SK-MEL-5 (cell line): Measurements from ENCODE around the gene FCRLA. TPM values are rescaled to one million over a fixed set of nuclear protein-coding genes. Genes with fewer than 3 reads are reported as not detected.
"Not testable (repeated sequence)": the region's sequence is repeated elsewhere in the genome, so short reads cannot be mapped to it uniquely, and the experiment has no call there.

Experiments used
- DNase-seq: peaks from one replicate; pipeline ENCODE4 v3.0.0-alpha.2; 2016; ENCODE audit warnings: low read depth, low spot score
- in situ Hi-C: cut with HindIII; loops from 2 replicates; pipeline ENCODE4 v1.10.0; 2016; ENCODE audit warnings: low sequenced_read_pairs, high pct_unique_total_duplicates, low pct_unique_long_range_greater_than_20kb
- polyA plus RNA-seq, 2 experiments: library from polyadenylated mRNA; depleted of rRNA; stranded (reverse); fragments of >200 nt; gene quantifications; 2 replicates each; pipeline ENCODE4 v1.2.3, GENCODE V29; 2015
- total RNA-seq: library from RNA; depleted of rRNA; stranded (reverse); fragments of >200 nt; shearing (Covaris generic); gene quantifications from 2 replicates; pipeline ENCODE4 v1.2.3, GENCODE V29; 2014; rRNA removed

The FCRLA gene, protein sequence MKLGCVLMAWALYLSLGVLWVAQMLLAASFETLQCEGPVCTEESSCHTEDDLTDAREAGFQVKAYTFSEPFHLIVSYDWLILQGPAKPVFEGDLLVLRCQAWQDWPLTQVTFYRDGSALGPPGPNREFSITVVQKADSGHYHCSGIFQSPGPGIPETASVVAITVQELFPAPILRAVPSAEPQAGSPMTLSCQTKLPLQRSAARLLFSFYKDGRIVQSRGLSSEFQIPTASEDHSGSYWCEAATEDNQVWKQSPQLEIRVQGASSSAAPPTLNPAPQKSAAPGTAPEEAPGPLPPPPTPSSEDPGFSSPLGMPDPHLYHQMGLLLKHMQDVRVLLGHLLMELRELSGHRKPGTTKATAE
- total RNA-seq: 359 and 397 TPM in 2 replicates
- polyA plus RNA-seq (2015; cell fraction: cytosol; rRNA removed): 362 and 380 TPM in 2 replicates
- polyA plus RNA-seq (2015; cell fraction: nucleus; rRNA removed): 80.9 and 86.9 TPM in 2 replicates

DNA sequence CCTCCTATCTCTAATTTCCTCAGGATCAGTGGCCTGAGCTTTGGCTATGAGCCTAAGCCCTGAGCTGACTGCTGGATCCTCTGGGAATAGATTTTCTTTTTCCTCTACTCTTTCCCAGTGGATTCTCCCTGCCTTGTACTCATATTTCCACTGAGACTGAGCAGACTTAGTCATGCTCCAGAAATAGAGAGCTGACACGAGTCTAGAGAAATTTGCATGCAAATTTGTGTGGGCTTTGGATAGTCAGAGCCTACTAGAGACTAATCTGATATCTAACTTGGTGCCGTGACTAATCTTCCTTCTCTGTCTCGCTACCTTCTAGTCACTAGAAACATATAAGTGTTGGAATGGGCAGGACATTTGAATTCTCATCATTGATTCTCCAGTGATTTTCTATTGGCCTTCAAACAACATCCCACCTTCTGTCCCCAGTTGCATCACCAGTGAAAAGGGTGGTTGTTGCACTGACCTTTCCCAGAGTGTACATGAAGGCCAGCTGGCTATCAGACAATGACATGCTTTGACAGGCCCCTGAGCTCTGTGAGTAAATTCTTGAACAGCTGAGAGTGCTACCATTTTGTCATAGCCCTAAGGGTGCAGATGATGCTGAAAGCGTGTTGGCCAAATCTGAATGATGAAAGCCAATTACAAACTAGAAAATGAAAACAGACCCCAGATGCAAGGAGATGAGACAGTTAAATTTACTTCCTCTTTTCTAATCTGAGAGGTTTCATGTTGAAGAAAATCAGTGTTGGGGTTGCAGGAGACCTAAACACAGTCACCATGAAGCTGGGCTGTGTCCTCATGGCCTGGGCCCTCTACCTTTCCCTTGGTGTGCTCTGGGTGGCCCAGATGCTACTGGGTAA lies at the start of gene FCRLA:
Gene FCRLA (plus strand): TSS at position 748 of the 866 bp plus-strand sequence. CDS start 36 bp downstream, at position 784.
- in situ Hi-C loops: no loop called here
- DNase-seq: peak; percentile 99

DNA sequence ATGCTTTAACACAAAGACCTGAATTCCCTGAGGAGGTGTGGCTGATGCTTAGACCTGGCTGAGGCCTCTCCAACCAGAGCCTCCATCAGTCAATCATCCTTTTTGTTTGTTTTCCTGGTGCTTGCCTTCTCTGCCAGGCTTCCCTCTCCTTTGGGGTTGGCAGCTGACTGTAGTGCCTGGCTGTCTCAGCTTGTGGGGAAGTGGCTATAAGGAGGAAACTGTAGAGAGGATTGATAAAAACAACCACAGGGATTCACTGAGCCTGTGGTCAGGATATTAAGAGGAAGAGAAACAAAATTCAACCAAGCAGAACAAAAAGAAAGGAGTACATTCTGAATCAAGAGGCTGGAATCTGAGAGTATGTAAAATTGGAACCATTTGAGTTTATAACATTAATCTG lies 48.5 kb upstream of the FCRLA start:
- DNase-seq, in situ Hi-C loops: not testable (repeated sequence)

DNA sequence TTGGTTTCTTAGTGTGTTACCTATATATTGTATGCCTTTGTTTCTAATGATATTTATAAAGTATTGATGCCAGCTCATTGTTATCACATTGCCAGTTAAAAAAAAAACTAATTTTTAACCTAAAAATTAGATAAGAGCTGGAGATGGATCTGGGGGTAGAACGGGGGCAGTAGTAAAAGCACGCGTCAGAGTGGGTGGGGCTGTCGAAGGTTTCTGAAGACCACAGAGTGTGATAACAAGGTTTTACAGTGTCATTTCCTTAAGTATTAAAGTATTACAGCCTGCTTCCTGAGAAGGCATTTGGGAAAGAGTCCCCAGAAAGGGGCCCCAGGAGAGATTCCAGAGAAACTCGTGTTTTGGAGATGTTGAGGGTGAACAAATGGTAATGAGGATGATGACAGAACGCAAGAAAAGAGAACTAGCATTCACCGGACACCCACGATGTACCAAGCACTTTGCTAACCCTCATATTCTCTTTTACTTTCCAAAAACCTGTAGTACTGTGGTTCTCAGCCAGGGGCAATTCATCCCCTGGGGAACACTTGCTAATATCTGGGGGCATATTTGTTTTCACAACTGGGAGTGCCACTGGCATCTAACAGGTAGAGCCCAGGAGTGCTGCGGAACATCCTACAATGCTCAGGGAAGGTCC lies 45.2 kb upstream of the FCRLA start:
- in situ Hi-C loops: not testable (repeated sequence)

DNA sequence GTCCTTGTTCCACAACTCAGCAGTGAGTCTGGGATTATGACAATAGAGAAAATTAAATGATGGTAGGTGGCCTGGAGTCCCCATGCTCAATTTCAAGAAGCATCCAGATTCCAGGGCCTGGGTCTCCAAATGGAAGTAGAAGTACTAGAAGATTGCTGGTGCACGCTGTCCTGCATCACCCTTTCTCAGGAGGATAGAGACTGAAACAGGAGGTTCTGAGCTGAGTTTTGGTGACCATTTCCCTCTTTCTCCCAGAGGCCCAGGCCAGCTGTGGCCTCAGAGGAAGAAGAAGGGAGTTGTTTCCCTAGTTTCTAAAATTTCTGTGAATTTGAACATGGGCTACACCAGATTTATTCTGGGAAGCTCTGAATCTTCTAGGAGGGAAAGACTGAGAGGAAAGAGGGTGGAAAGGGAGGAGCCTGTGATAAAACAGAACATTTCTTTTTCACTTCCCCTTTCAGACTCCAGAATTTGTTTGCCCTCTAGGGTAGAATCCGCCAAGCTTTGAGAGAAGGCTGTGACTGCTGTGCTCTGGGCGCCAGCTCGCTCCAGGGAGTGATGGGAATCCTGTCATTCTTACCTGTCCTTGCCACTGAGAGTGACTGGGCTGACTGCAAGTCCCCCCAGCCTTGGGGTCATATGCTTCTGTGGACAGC lies 44.2 kb upstream of the FCRLA start, which contains the start of gene FCGR2B:
Gene FCGR2B (plus strand): TSS at position 460 of the 656 bp plus-strand sequence. CDS start 99 bp downstream, at position 559.
- DNase-seq, in situ Hi-C loops: not testable (repeated sequence)

More for the DNA sequence above, 45.2 kb upstream of the FCRLA start:
- DNase-seq: not testable (repeated sequence)

DNA sequence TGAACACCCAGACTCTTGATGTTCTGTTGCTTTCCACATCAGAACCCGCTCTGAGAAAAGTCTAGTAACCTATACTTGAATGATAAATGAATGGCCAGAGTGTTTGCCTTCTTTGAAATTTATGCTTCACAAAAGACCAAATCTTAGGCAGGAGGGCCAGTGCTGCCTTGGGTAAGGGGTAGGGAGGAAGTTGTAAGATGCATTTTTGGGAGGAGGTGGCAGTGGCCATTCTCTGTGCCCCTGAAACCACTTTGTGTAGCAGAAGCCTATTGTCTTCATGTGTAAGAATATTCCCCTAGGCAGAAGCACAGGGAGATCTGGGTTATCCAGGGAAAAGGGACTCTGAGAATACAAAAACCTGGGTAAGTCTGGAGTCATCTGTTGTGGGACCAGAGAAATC lies 43.5 kb upstream of the FCRLA start:
- in situ Hi-C loops, DNase-seq: not testable (repeated sequence)

DNA sequence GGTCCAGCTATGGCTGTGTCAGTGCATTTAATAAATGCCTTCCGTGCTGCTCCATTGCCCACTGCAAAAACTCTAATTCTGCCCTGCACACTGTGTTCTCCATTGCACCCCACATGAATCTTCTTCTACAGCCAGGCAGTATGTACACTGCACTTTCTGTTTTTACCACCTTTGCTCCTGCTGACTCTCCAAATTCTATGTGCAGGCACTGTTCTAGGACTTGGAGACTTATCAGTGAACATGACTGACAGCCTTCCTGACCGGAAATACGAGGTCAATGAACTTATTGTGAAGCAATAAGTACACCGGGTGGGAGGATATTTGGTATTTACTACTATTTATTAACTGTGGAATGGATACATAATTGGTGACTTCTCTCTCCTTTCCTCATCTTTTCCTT lies 42.3 kb upstream of the FCRLA start:
- DNase-seq, in situ Hi-C loops: not testable (repeated sequence)

DNA sequence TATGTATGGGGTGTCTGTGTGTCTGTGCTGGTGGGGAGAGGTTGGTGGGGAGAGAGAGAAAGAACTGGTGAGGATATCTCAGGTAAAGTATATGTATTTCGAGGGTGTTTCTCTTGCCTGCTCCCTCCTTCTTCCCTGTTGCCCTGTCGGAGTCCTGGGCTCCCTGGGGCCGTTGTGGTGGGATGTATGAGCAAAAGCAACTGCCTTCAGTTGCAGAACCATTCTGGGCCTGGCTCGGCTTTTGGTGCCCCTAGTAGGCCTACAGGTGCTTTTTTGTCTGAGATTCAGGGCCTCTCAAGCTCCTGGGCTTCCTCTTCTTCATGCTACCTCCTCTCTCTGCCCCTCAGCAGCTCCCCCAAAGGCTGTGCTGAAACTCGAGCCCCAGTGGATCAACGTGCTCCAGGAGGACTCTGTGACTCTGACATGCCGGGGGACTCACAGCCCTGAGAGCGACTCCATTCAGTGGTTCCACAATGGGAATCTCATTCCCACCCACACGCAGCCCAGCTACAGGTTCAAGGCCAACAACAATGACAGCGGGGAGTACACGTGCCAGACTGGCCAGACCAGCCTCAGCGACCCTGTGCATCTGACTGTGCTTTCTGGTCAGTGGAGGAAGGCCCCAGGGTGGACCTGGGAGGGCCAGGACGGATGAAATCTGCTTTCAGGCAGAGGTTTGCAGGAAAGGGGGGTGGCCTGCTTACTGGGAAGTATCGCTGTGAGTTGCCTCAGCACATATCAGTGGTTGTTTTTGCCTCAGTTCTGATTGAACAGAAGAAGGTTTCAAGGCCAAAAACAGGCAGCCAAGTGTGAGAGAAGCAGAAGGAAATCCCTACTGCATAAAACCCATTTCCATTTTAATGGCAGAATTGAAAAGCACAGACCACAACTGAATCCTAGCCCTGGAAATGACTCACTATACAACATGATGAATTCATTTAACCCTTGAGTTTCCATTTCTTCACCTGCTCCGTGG lies 35.7 kb upstream of the FCRLA start:
- in situ Hi-C loops, DNase-seq: not testable (repeated sequence)

DNA sequence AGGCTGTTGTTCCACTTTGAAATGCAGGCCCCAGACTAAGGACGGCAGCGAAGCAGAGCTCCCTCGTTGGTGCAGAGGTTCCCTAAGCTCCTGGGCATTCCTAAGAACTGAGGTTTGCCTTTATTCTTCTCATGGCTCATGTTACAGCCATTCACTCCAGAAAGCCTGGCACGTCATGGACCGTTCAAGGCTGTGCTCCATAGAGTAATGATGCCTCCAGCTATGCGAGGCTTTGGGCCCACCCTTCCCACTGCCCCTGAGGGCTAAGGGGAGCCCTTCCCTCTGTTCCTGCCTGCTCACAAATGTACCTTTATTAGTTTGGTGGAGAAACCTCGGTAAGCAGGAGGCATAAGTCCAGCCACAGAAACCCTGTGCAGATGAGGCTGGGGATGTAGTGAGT lies 33.6 kb upstream of the FCRLA start:
- DNase-seq, in situ Hi-C loops: not testable (repeated sequence)

DNA sequence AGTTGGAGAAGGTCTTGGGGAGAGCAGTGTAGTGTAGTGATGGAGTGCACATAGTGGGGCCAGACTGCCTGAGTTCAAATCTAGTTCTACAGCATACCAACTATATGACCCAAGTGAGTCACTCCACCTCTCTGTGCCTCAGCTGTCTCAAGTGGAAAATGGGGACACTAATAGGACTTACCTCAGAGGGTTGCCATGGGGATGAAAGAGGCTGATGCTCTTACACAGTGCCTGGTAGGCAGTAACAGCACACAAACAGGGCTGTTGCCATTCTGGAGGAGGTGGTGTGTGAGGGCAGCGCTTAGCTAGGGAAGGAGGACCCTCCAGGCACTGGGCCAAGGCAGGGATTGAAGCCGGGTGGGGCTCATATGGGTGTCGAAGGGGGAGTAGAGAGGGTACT lies 32.6 kb upstream of the FCRLA start:
- DNase-seq, in situ Hi-C loops: not testable (repeated sequence)

DNA sequence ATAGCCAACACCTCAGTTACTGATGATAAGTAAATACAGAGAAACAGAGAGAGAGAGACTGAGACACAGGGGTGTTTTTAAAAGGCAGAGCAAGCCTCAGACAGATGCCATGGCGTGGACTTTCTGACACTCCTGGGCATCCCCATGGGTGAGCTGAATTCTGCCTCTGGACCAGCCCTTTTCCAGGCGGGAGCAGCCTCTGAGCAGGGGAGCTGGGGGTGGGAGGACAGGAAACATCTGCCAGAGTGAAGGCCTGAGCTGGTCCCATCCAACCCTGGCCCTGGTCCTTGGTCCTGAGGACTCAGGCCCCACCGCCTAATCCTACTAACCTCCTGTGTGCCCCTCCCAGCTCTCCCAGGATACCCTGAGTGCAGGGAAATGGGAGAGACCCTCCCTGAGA lies 32.1 kb upstream of the FCRLA start:
- in situ Hi-C loops, DNase-seq: not testable (repeated sequence)

DNA sequence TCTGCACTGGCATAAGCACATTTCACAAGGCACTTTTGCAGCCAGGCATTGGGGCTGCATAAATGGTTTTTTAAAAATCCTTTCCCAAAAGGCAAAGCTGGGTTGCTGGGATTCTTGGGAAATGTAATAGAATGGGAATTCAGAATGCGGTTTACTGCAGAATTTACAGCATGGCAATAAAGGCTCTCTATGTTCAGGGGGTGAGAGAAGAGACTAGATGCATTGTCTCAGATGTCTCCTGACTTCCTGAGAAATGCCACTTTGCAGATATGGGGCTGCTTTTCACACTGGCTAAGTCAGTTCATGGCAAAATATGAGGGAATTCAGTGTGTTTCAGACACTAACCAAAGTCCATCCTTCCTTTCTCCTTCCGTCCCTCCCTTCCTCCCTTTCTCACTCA lies 30.6 kb upstream of the FCRLA start:
- peak; percentile 97 for DNase-seq
- in situ Hi-C loops: no loop called here

DNA sequence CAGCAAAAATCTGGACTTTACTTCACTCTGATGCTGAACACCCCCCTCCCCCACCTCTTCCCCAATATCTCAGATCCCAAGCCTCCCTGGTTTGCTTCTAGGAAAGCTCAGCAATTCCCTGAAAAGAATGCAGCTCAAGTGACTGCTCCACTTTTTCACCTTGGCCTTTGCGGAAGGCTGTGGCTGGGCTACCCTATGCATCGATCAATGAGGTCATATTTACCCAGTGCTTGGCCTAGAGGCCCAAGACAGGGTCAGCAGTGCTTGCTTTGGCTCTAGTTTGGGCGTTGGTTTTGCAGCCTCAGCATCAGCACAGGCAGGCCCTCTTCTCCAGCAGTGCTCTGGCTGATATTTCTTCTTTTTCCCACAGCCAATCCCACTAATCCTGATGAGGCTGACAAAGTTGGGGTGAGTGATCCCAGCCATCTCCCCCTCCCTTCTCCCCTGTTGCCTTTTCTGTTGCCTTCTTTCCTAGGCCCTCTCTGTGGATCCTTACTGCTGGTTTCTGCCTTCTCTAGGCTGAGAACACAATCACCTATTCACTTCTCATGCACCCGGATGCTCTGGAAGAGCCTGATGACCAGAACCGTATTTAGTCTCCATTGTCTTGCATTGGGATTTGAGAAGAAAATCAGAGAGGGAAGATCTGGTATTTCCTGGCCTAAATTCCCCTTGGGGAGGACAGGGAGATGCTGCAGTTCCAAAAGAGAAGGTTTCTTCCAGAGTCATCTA lies 29.9 kb upstream of the FCRLA start:
- peak; percentile 70 for DNase-seq
- in situ Hi-C loops: no loop called here

DNA sequence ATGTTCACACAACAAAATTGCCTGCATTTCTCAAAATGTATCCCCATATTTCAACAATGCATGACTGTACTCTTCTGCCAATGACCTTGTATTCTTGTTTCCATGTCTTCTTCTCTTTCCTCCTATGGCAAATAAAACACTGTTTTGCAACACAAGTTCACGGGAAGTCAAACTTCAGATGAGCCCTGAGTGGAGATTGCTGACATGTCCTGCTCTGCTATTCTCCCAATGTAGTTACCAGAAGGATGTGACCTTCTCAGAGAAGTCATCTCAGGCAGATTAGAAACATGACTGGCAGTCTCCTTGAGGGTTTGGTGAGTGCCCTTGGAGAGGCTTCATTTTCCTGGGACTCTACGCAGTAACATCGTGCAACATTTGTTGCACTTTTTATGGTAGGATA lies 28.5 kb upstream of the FCRLA start:
- in situ Hi-C loops: no loop called here
- no peak for DNase-seq

DNA sequence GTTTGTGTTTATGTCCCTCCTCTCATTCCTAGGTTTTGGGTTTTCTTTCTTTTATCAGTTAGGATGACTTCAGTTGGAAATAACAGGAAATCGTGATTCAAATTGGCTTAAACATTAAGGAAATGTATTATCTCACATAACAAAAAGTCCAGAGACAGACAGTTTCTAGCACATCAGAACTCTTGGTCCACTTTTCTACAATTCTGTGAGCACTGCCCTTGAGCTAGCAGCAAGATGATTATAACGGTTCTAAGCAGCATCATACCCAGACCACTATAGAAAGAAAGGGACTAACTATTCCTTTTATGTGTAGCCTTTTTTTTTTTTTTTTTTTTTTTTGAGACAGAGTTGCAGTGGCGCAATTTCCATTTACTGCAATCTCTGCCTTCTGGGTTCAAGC lies 25.1 kb upstream of the FCRLA start:
- in situ Hi-C loops: no loop called here
- no peak for DNase-seq

DNA sequence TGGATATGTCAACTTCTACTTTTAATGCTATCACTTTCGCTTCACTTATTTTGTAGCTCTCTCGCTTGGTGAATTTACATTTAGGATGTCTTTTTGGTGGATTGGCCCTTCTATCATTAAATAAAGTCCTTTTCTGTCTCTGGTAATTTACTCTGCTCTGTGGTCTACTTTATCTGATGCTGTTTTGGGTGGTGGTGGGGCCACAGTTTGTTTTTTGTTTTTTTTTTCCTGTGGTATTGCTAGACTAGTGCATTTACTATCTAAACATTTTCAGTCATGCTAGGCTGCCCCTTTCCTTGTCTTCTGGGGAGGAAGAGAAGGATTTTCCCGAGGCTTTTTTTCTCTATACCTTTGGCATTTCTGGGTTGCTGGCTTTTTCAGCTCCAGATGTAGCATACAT lies 18.1 kb upstream of the FCRLA start:
- in situ Hi-C loops: no loop called here
- no peak for DNase-seq

DNA sequence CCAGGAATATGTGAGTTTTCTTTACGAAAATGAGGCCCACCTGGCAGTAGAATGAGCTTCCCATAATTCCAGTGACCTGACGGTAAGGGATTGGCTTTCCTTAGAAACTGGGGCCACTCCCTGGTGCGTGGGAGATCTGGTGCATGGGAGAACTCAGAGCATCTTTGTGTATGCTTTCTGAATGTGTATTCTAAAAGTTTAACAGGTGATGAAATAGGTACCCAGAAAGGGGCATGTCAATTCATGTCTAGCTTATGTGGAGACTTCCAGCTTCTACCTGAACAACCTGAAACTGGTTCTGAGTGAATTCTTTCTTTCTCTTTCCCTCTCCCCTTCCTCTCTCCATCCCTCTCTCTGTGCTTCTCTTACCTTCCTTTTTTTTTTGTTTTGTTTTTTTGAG lies 15.2 kb upstream of the FCRLA start:
- in situ Hi-C loops: no loop called here
- no peak for DNase-seq
